Activated naive CD8-positive, alpha-beta T cell (primary cell): ENCODE results near the gene TM9SF3.

ENCODE experiments used
- H3K27ac Mint-ChIP-seq: one replicate; pipeline ENCODE4 v1.8.0; 2021; ENCODE audit warnings: mixed read lengths
- H3K27me3 Mint-ChIP-seq: one replicate; pipeline ENCODE4 v1.8.0; 2021; ENCODE audit warnings: mixed read lengths
- H3K36me3 Mint-ChIP-seq: one replicate; pipeline ENCODE4 v1.8.0; 2021; ENCODE audit warnings: mixed read lengths
- H3K4me1 Mint-ChIP-seq: one replicate; pipeline ENCODE4 v1.8.0; 2021; ENCODE audit warnings: low read depth, mixed read lengths
- H3K4me3 Mint-ChIP-seq: one replicate; pipeline ENCODE4 v1.8.0; 2021; ENCODE audit warnings: mild to moderate bottlenecking, mixed read lengths
- H3K9me3 Mint-ChIP-seq: one replicate; pipeline ENCODE4 v1.8.0; 2021; ENCODE audit warnings: low read depth, mixed read lengths

The TM9SF3 gene

DNA sequence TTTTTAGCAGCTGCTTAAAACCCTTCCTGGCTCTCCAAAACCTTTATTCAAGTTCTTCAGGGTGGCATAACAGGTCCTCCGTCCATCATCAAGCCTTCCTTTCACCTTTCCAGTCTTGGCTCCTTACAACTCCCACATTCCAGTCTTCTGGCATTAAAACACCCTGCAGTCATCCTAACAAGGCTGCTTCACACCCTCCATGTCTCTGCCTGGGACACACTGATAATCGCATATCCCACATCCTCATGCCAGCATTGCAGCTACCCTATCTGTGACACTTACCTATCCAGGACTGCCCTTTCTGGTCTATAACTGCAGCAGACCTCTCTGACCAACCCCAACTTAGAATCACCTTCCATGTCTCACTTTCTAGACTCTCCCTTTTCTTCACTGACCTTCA is 70.5 kb downstream of the TM9SF3 start:
- H3K36me3 Mint-ChIP-seq, result peaks cover 6% of the 10 kb centered on the region
- H3K4me3 Mint-ChIP-seq, result no peak overlapping the region
- H3K4me1 Mint-ChIP-seq, result peaks cover 16% of the 10 kb centered on the region
- peaks cover 17% of the 10 kb centered on the region for H3K27me3 Mint-ChIP-seq
- no peaks in the 10 kb centered on the region for H3K9me3 Mint-ChIP-seq
- no peak overlapping the region for H3K27ac Mint-ChIP-seq

DNA sequence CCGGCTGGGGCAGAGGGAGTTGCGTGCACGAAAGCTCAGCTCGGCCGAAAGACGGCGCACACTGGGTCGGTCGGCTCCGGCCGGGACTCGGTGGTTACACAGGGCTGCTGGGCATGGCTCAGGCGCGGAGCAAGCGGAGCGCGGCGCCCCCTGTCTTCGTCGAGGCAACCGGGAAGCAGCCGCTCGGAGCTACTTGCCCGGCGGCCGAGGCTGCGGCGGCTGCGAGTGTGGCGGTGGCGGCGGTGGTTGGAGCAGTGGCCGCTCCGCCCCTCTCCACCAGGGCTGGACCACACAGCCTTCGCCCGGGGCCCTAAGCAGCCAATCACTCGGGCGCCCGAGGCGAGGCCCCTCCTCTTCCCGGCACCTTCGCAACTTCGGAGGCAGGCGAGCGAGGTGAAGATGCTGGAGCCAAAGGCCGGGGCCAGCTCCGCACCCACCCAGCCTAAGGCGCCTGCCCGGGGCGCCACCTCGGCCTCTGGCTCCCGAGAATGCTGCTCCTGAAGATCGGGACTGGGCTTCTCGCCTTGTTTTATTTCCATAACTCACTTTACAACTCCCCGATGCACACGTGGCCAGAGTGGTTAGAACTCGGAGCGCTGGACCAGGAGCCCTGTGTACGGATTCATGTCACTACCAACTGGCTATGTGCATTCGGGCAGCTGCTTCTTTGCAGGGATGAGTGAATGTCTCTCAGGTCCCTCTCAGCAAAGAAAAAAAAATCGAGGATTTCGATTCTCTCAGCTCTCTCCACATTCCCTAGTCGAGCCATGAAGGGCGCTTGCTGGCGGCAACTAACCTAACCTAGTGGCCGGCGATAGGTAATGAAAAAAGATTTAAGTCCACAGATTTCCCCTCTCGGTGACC is 72.9 kb downstream of the TM9SF3 start, which contains the start of gene TLL2:
TSS of gene TLL2 (minus strand) at position 229 of the 864 bp plus-strand sequence. CDS start 241 bp downstream, outside the sequence.
- H3K4me3 Mint-ChIP-seq, result peak within 1 kb of the TSS; percentile 82
- no peak within 1 kb of the TSS for H3K27ac Mint-ChIP-seq
- H3K36me3 Mint-ChIP-seq, result no peaks in the 10 kb centered on the region
- peaks cover 16% of the 10 kb centered on the region for H3K4me1 Mint-ChIP-seq
- H3K9me3 Mint-ChIP-seq, result no peaks in the 10 kb centered on the region
- peaks cover 17% of the 10 kb centered on the region for H3K27me3 Mint-ChIP-seq

DNA sequence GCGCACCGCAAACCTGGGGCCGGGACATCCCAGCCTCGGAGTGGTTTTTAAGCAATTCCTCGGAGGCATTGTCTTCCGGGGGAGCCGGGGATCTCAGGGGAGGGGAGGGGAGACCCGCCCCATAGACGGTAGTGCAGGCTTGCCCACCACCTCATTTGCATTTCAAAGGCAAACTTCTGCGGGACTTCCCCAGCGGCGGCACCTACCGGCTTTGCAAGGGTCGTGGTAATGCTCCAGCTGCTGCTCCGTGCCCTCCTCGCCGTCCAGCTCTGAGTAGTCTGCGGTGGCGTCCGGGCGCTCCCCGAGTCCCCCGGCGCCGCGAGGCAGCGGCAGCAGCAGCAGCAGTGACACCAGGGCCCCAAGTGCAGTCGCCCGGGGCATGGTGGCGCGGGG is 73.5 kb downstream of the TM9SF3 start:
- peaks cover 17% of the 10 kb centered on the region for H3K27me3 Mint-ChIP-seq

DNA sequence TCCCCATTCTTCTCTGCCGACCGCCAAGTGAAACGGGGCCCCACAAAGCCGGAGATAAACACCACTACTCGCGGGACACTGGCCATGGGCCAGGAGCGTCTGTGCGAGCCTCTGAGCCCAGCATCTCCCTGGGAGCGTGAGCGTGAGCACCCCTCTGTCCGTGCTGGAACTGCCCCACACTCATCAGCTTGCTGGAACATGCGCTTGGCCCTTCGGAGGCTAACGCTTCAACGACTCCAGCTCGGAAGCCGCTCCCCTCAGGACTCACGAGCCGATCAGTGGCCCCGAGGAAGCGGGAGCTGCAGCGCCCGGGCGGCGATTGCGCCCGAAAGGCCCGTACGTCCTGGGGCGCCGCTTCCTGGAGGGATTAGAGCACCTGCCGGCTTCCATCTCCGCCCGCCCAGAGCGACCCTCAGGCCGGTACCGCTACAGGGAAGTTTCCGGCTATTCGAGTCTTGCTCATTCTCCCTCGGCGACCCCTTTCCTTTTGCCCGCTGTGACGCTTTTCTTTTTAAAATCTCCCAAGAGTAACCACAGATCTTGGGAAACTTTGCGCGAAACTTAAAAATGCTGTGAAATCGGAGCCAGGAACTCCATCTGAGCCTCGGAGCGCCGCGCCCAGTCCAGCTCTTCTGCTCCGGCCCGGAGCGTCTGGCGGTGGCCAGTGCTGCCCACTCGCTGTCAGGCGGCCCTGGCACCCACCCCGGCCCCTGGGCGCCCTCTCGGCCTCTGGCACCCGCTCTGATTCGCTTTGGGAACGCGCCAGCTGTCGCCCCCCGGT is 74.1 kb downstream of the TM9SF3 start:
- H3K36me3 Mint-ChIP-seq, result no peaks in the 10 kb centered on the region
- peaks cover 17% of the 10 kb centered on the region for H3K27me3 Mint-ChIP-seq
- peaks cover 16% of the 10 kb centered on the region for H3K4me1 Mint-ChIP-seq
- H3K27ac Mint-ChIP-seq, result no peak overlapping the region
- H3K4me3 Mint-ChIP-seq, result peak overlapping the region; percentile 64
- H3K9me3 Mint-ChIP-seq, result no peaks in the 10 kb centered on the region

More for the DNA sequence above, 73.5 kb downstream of the TM9SF3 start:
- peak overlapping the region; percentile 64 for H3K4me3 Mint-ChIP-seq
- H3K27ac Mint-ChIP-seq, result no peak overlapping the region
- H3K4me1 Mint-ChIP-seq, result peaks cover 16% of the 10 kb centered on the region
- no peaks in the 10 kb centered on the region for H3K36me3 Mint-ChIP-seq
- H3K9me3 Mint-ChIP-seq, result no peaks in the 10 kb centered on the region

DNA sequence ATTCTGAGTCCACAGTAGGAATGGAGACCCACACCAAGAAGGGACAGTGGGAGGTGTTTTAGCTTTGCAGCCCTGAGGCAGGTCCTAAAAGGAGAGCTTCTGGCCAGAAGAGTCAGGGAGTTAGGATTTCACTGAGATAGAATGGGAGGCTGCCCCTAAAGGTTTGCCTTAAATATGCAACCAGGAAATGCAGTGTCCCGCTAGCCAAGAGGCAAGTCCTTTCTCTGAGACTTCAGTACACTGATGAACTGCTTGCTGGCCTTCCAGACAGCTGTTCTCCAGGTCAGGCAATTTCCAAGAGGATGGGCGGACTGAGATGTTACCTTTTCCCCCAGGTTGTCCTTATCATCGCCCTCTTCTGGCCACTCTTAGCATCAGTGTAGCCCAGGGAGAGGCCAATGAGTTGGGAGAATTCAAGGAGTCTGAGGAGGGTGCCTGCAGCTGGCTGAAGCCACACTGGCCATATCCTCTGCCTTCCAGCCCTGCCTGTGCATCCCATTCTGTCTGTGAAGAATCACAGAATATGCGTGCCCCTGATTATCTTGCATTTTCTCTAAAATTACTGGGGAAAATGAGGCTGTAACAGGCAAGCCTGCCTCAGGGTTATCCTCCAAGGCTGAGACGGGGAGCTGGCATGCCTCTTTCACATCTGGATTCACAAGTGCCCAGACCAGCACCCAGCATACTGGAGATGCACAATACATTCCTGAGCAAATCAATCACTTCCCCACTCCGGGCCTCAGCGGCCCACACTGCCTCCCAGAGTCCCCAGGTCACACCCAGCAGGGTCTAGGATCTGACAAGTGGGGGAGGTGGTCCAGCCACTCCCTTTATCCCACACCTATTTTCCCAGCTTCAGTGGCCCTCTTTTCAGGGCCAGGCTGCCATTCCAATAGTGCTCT is 75.5 kb downstream of the TM9SF3 start:
- Mint-ChIP-seq H3K27ac (no peak overlapping the region), H3K36me3 (no peaks in the 10 kb centered on the region), H3K9me3 (no peaks in the 10 kb centered on the region), H3K4me1 (peaks cover 16% of the 10 kb centered on the region), H3K27me3 (peaks cover 18% of the 10 kb centered on the region), H3K4me3 (no peak overlapping the region)

DNA sequence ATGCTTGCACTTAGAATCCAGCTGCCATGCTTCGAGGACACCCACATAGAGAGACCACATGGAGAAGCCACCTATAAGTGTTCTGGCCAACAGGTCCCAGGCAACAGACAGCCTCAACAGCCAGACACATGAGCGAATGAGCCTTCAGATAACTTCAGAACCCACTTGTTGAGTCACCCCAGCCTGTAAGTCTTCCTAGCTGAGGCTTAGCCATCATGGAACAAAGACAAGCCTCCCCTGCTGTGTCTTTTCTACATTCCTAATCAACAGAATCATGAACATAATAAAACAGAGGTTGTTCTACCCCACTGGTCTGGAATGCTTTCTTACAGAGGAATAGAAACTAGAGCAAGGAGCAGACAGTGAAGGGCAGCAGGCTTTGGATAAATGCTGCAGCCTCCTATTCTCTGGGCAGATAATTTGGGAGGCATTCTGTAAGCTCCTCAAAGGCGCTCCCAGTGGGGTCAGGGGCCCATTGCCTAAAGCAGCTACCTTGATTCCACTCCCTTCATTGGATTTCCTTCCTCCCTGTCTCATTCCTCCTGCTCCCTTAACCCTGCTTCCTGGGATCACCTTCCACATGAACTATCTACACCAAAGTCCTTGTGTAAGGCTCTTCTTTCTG is 77.7 kb downstream of the TM9SF3 start:
- Mint-ChIP-seq H3K27me3 (peaks cover 10% of the 10 kb centered on the region), H3K27ac (no peak overlapping the region), H3K9me3 (no peaks in the 10 kb centered on the region), H3K4me3 (no peak overlapping the region), H3K4me1 (peaks cover 4% of the 10 kb centered on the region), H3K36me3 (no peaks in the 10 kb centered on the region)

DNA sequence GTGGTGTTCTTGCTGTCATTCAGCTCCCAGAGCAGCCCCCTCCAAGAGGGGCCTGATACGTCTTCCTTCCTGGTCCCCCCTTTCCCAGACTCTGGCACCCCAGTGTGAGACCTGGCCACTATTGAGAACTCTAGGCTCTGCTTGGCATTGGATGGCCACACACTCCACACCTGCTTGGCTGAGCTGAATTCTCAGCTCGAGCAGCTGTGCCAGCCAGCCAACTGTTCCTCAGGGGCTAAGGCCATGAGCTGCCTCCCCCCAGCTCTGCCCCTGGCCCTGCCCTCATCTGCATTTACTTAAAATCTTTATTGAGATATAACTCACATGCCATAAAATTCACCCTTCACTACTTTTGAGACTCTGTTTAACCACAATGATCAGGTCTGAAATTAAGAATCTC is 79.8 kb downstream of the TM9SF3 start:
- Mint-ChIP-seq H3K27ac (no peak overlapping the region), H3K9me3 (no peaks in the 10 kb centered on the region), H3K36me3 (no peaks in the 10 kb centered on the region), H3K27me3 (peaks cover 5% of the 10 kb centered on the region), H3K4me1 (peaks cover 1% of the 10 kb centered on the region), H3K4me3 (no peak overlapping the region)

DNA sequence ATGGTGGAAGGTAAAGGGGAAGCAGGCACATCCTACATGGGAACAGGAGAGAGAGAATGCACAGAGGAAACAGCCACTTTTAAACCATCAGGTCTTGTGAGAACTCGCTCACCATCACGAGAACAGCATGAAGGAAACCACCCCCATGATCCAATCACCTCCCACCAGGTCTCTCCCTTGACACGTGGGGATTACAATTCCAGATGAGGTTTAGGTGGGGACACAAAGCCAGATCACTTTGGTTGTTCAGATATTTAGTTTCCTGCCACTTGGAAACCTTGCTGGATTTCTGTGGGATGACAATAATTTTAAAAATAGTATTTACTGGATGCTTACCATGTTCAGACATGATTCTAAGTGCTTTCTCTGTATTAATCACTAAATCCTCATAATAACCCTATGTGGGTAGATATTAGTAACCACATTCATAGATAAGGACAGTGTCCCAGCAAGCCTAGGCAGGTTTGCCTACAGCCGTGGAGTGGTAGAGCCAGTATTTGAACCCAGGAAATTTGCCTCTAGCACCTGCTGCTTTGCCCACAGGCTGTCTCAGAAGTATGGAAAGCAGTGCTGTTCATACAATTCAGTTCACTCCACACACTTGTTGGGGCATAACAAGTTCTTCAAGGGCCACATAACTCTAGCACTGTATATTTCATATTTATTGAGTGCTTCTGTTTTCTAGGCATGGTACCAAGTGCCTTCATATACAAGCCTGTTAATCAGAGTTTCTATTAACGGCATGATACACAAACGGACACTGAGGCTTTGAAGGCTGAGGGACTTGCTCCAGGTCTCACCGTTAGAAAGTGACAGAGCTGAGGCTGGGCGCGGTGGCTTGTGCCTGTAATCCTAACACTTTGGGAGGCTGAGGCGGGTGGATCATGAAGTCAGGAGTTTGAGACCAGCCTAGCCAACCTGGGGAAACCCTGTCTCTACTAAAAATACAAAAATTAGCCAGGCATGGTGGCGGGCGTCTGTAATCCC is 81.4 kb downstream of the TM9SF3 start:
- no peaks in the 10 kb centered on the region for H3K4me1 Mint-ChIP-seq
- H3K36me3 Mint-ChIP-seq, result no peaks in the 10 kb centered on the region
- H3K27me3 Mint-ChIP-seq, result peaks cover 6% of the 10 kb centered on the region
- H3K27ac Mint-ChIP-seq, result no peak overlapping the region
- H3K9me3 Mint-ChIP-seq, result no peaks in the 10 kb centered on the region
- H3K4me3 Mint-ChIP-seq, result no peak overlapping the region

DNA sequence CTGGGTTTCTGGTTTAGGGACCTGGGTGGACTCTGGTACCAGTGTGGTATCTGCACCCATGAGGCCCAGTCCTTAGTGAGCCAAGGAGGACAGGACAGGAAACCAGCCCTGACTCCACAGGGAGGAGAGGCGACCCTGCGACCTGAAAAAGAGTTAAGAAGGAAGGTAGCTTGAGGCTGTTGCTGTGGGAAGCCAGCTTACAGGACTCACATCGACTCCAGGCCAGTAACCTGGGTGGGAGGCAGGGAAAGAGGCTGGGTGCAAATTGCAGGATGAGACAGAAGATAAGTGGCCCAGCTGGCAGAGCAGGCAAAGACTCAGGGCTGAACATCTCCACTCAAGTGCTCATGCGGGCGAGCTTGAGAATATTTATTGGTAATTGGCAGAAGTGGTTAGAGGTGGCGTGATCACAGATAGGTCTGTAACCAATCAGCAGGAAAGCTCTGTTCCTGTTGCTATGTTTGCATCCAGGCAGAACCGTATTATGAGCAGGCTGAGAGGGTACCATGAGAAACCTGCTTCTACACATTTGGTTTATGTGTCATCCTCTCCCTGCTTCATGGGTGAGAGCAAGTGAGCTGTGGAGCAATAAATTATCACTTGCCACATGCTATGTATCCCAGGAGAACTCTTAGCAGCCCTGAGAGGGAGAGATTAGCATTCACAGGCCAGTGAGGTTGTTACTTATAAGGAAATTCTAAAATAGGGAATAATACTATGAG is 84.1 kb downstream of the TM9SF3 start:
- no peaks in the 10 kb centered on the region for H3K4me1 Mint-ChIP-seq
- H3K4me3 Mint-ChIP-seq, result no peak overlapping the region
- H3K36me3 Mint-ChIP-seq, result no peaks in the 10 kb centered on the region
- H3K27me3 Mint-ChIP-seq, result peaks cover 6% of the 10 kb centered on the region
- no peak overlapping the region for H3K27ac Mint-ChIP-seq
- H3K9me3 Mint-ChIP-seq, result no peaks in the 10 kb centered on the region

DNA sequence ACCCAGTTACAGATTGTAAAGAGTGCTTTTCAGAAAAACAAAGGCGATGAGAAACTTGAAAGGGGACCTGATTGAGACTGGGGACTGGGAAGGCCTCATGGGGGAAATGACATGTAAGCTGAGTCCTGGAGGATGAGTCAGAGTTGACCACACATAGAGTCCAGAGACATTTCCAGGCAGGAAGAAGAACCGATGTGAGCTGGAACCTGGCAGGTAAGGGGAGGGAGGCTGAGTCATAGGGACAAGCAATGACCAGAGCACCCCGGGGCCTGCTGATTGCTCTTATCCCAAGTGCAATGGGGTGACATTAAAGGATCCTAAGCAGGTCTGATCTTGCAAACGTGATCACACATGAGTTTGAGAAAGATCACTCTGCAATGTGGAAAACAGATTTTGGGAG is 84.8 kb downstream of the TM9SF3 start:
- Mint-ChIP-seq H3K4me1 (no peaks in the 10 kb centered on the region), H3K36me3 (no peaks in the 10 kb centered on the region), H3K27me3 (peaks cover 6% of the 10 kb centered on the region), H3K4me3 (no peak overlapping the region), H3K9me3 (no peaks in the 10 kb centered on the region), H3K27ac (no peak overlapping the region)

DNA sequence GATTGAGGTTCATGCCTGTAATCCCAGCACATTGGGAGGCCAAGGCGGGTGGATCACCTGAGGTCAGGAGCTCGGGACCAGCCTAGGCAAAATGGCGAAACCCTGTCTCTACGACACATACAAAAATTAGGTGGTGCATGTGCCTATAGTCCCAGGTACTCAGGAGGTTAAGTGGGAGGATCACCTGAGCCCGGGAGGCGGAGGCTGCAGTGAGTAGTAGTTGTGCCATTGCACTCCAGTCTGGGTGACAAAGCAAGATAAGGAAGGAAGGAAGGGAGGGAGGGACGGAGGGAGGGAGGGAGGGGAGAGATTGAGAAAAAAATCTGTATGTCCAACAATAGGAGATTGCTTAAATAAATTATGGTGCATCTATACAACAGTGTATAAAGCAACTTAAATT is 86.3 kb downstream of the TM9SF3 start:
- no peaks in the 10 kb centered on the region for H3K9me3 Mint-ChIP-seq
- H3K27ac Mint-ChIP-seq, result no peak overlapping the region
- peaks cover 6% of the 10 kb centered on the region for H3K27me3 Mint-ChIP-seq
- H3K4me1 Mint-ChIP-seq, result no peaks in the 10 kb centered on the region
- H3K4me3 Mint-ChIP-seq, result no peak overlapping the region
- no peaks in the 10 kb centered on the region for H3K36me3 Mint-ChIP-seq

DNA sequence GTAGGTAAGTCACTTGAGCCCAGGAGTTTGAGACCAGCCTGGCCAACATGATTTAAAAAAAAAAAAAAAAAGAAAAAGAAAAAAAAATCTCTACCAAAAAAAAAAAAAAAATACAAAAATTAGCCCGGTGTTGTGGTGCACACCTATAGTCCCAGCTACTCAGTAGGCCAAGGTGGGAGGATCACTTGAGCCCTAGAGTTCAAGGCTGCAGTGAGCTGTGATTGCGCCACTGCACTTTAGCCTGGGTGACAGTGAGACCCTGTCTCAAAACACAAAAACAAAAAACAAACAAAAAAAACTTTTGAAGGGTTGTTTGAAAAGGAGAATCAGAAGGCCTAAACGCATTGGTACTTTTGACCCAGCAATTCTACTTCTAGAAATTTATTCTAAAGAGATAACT is 86.8 kb downstream of the TM9SF3 start:
- Mint-ChIP-seq H3K27me3 (peaks cover 6% of the 10 kb centered on the region), H3K4me3 (no peak overlapping the region), H3K4me1 (no peaks in the 10 kb centered on the region), H3K36me3 (no peaks in the 10 kb centered on the region), H3K27ac (no peak overlapping the region), H3K9me3 (no peaks in the 10 kb centered on the region)

DNA sequence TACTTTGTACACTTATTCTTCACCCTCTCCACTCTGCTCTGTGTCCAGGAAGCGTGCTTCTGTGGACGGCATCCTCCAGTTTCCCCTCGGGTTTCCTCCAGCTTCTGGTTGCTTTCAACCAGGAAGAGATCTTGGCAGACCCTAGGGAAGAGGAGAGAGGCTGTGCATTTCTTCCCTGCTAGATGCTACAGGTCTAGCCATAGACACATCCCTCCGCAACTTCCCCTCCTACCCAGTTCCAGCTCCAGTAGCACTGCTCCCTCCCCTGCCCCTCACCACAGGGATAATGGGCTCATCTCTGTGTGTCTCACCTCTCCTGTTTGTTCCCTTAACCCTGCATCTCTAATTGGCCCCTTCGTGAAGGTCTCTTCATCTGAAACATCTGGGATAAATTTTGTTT is 89.4 kb downstream of the TM9SF3 start:
- Mint-ChIP-seq H3K36me3 (no peaks in the 10 kb centered on the region), H3K4me3 (no peak overlapping the region), H3K27me3 (peaks cover 6% of the 10 kb centered on the region), H3K9me3 (no peaks in the 10 kb centered on the region), H3K27ac (no peak overlapping the region), H3K4me1 (no peaks in the 10 kb centered on the region)
